Smooth muscle cell (in vitro differentiated cells): ENCODE results near the gene FOXF1. TPM values are rescaled to one million over a fixed set of nuclear protein-coding genes. Genes with fewer than 3 reads are reported as not detected.

Source experiments
- DNase-seq: peaks from one replicate; lab custom pipeline; 2025; ENCODE audit not compliant: unreplicated experiment; lab: John Stamatoyannopoulos, UW
- H2AFZ ChIP-seq: fragments of 200-600 bp; sonication (generic); 2 replicates; pipeline ENCODE4 v1.6.0; 2016; ENCODE audit warnings: antibody characterized with exemption, low read depth, mild to moderate bottlenecking
- H3F3A ChIP-seq: fragments of 200-600 bp; sonication (generic); 2 replicates; pipeline ENCODE4 v1.6.0; 2017; ENCODE audit warnings: antibody characterized with exemption, low read depth
- H3K27ac ChIP-seq: fragments of 200-600 bp; sonication (generic); 2 replicates; pipeline ENCODE4 v1.5.1; 2016; ENCODE audit warnings: low read depth, mild to moderate bottlenecking
- H3K27me3 ChIP-seq: fragments of 200-600 bp; sonication (generic); 2 replicates; pipeline ENCODE4 v1.6.1; 2016; ENCODE audit warnings: low read depth, mild to moderate bottlenecking
- H3K36me3 ChIP-seq: fragments of 200-600 bp; sonication (generic); 2 replicates; pipeline ENCODE4 v1.5.1; 2016; ENCODE audit warnings: low read depth
- H3K4me1 ChIP-seq: fragments of 200-600 bp; sonication (generic); 2 replicates; pipeline ENCODE4 v1.5.1; 2016; ENCODE audit warnings: low read depth
- H3K4me2 ChIP-seq: fragments of 200-600 bp; sonication (generic); 2 replicates; pipeline ENCODE4 v1.6.0; 2016; ENCODE audit warnings: mild to moderate bottlenecking
- H3K4me3 ChIP-seq: fragments of 200-600 bp; sonication (generic); 2 replicates; pipeline ENCODE4 v1.5.1; 2016; ENCODE audit warnings: mild to moderate bottlenecking
- H3K79me2 ChIP-seq: fragments of 200-600 bp; sonication (generic); 2 replicates; pipeline ENCODE4 v1.6.0; 2016; ENCODE audit warnings: low read depth, mild to moderate bottlenecking
- H3K9ac ChIP-seq: fragments of 200-600 bp; sonication (generic); 2 replicates; pipeline ENCODE4 v1.6.0; 2016; ENCODE audit warnings: low read depth
- H3K9me3 ChIP-seq: fragments of 200-600 bp; sonication (generic); replicated peaks from 2 replicates; pipeline ENCODE4 v1.5.1; 2016; ENCODE audit warnings: low read depth
- H4K20me1 ChIP-seq: fragments of 200-600 bp; sonication (generic); 2 replicates; pipeline ENCODE4 v1.6.0; 2016; ENCODE audit warnings: low read depth
- CTCF ChIP-seq: fragments of 200-600 bp; sonication (generic); IDR thresholded peaks from 2 replicates; pipeline ENCODE4 v1.5.1; 2017; ENCODE audit warnings: borderline replicate concordance, mild to moderate bottlenecking, antibody characterized with exemption; ENCODE audit not compliant: insufficient read depth, poor library complexity, severe bottlenecking
- WGBS: methylation state at CpG from one replicate; pipeline ENCODE4 v1.1.7; 2016; ENCODE audit warnings: low lambda C conversion rate; 5-methylcytosine and 5-hydroxymethylcytosine counted together
- polyA plus RNA-seq: library from polyadenylated mRNA; unstranded; fragments of >200 nt; fragmentation: Nextera tagmentation; extraction: Ambion mirVana; gene quantifications from 2 replicates; pipeline ENCODE4 v1.2.1, GENCODE V29; 2016
- total RNA-seq: library from RNA; depleted of rRNA; stranded (reverse); fragments of >200 nt; gene quantifications from 2 replicates; pipeline ENCODE4 v1.2.3, GENCODE V29; 2014

FOXF1 gene
- total and polyA plus RNA-seq, 2 experiments from 2014 or later = 24.7 to 31.5 TPM

DNA sequence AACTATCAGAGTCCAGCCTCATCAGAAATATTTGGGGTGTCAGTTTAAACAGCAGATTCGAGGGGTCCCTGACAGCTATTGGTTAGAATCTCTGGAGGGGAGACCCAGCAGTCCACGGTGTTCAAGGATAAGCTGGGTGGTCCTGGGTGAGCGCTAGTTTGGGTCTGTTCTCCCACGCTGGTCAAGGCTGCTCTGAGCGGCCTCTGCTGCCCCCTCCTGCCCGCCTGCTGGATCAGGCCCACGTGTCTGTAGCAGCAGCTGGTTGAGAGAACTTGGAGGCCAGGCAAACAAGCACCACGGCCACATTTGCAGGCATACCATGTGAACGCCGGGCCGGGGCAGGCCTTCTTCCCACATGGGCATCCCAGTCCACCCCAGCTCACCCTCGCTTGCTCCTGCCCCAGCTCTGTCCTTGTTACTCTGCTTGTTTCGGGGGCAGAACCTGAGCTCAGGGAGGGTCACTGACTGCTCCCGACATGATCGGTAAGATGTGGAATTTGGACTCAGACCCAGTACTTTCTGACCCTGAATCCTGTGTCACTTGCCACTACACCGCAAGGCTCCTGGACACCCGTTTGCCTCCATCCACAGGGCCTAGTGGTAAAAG is 7.4 kb downstream of the FOXF1 start:
- Histone ChIP-seq H3K27me3 (peaks cover 37% of the 10 kb centered on the region), H4K20me1 (peaks cover 29% of the 10 kb centered on the region), H3F3A (peaks cover 6% of the 10 kb centered on the region), H3K27ac (no peak overlapping the region), H3K9ac (no peak overlapping the region), H3K4me3 (no peak overlapping the region), H2AFZ (no peak overlapping the region), H3K4me2 (peak overlapping the region; percentile 89), H3K36me3 (no peaks in the 10 kb centered on the region), H3K9me3 (no peaks in the 10 kb centered on the region), H3K4me1 (peaks cover 6% of the 10 kb centered on the region), H3K79me2 (peaks cover 36% of the 10 kb centered on the region)
- peak; percentile 79 for TF ChIP-seq CTCF
- 36% methylated on average over 15 of the region's 17 CpGs for WGBS
- peak; percentile 31 for DNase-seq

GRCh38 chr16:86519007-86519648 is 8.8 kb downstream of the FOXF1 start:
- Histone ChIP-seq H3K4me2 (no peak overlapping the region), H3K27ac (no peak overlapping the region), H3K9me3 (no peaks in the 10 kb centered on the region), H3K27me3 (peaks cover 23% of the 10 kb centered on the region), H4K20me1 (peaks cover 16% of the 10 kb centered on the region), H2AFZ (no peak overlapping the region), H3K4me1 (peaks cover 6% of the 10 kb centered on the region), H3K36me3 (no peaks in the 10 kb centered on the region), H3K9ac (no peak overlapping the region), H3K4me3 (no peak overlapping the region), H3F3A (peaks cover 6% of the 10 kb centered on the region), H3K79me2 (peaks cover 22% of the 10 kb centered on the region)
- no peak for TF ChIP-seq CTCF
- 91% methylated on average over 16 of the region's 16 CpGs for WGBS
- no peak for DNase-seq

GRCh38 chr16:86519649-86520316 is 9.5 kb downstream of the FOXF1 start:
- WGBS = 33% methylated on average over 31 of the region's 31 CpGs
- Histone ChIP-seq H3K4me1 (peaks cover 5% of the 10 kb centered on the region), H3K9me3 (no peaks in the 10 kb centered on the region), H3K79me2 (peaks cover 16% of the 10 kb centered on the region), H3F3A (peaks cover 6% of the 10 kb centered on the region), H2AFZ (no peak overlapping the region), H3K36me3 (no peaks in the 10 kb centered on the region), H3K9ac (no peak overlapping the region), H3K4me2 (peak overlapping the region; percentile 72), H3K4me3 (peak overlapping the region; percentile 18), H3K27ac (no peak overlapping the region), H4K20me1 (peaks cover 9% of the 10 kb centered on the region), H3K27me3 (peaks cover 16% of the 10 kb centered on the region)
- TF ChIP-seq CTCF = peak; percentile 95
- DNase-seq = peak; percentile 25
